GM23338 (cell line): ENCODE data around the gene PPFIA4. TPM values are rescaled to one million over a fixed set of nuclear protein-coding genes. Genes with fewer than 3 reads are reported as not detected.

Experiments used
- ATAC-seq: fragments of 200-7000 bp; cut with Tn5 transposase; 3 replicates; pipeline ENCODE4 v1.9.1; 2020
- DNase-seq: peaks from one replicate; pipeline ENCODE4 v3.0.0-alpha.2; 2015; ENCODE audit warnings: low spot score
- H2AFZ ChIP-seq: fragments of 200-600 bp; sonication (generic); 2 replicates; pipeline ENCODE4 v1.8.0; 2016; ENCODE audit warnings: antibody characterized with exemption, mild to moderate bottlenecking, moderate library complexity
- H3F3A ChIP-seq: fragments of 200-600 bp; sonication (generic); replicated peaks from 2 replicates; pipeline ENCODE4 v1.8.0; 2017; ENCODE audit warnings: antibody characterized with exemption, mixed run types, low read depth
- H3K27ac ChIP-seq: fragments of 200-600 bp; sonication (generic); 2 replicates; pipeline ENCODE4 v1.6.1; 2016; ENCODE audit warnings: low read depth
- H3K27me3 ChIP-seq: fragments of 200-600 bp; sonication (generic); 2 replicates; pipeline ENCODE4 v1.8.0; 2016; ENCODE audit warnings: mild to moderate bottlenecking, mixed run types, moderate library complexity; ENCODE audit not compliant: insufficient read depth
- H3K36me3 ChIP-seq: fragments of 200-600 bp; sonication (generic); 2 replicates; pipeline ENCODE4 v1.8.0; 2016; ENCODE audit warnings: mild to moderate bottlenecking; ENCODE audit not compliant: insufficient read depth
- H3K4me1 ChIP-seq: fragments of 200-600 bp; sonication (generic); 2 replicates; pipeline ENCODE4 v1.8.0; 2016; ENCODE audit warnings: mild to moderate bottlenecking, moderate library complexity; ENCODE audit not compliant: insufficient read depth
- H3K4me2 ChIP-seq: fragments of 200-600 bp; sonication (generic); 2 replicates; pipeline ENCODE4 v1.7.1; 2017; ENCODE audit warnings: mixed run types
- H3K4me3 ChIP-seq: fragments of 200-600 bp; sonication (generic); 2 replicates; pipeline ENCODE4 v1.6.1; 2016; ENCODE audit warnings: mixed run types
- H3K79me2 ChIP-seq: fragments of 200-600 bp; sonication (generic); replicated peaks from 2 replicates; pipeline ENCODE4 v1.8.0; 2017; ENCODE audit warnings: mild to moderate bottlenecking; ENCODE audit not compliant: insufficient read depth
- H3K9me2 ChIP-seq: fragments of 200-600 bp; sonication (generic); 2 replicates; pipeline ENCODE4 v1.8.0; 2017; ENCODE audit not compliant: insufficient read depth
- H4K20me1 ChIP-seq: fragments of 200-600 bp; sonication (generic); replicated peaks from 2 replicates; pipeline ENCODE4 v1.8.0; 2017; ENCODE audit warnings: mild to moderate bottlenecking; ENCODE audit not compliant: insufficient read depth
- H3K27ac Mint-ChIP-seq: 2 replicates; pipeline ENCODE4 v1.8.0; 2020; ENCODE audit warnings: inconsistent platforms, mild to moderate bottlenecking, moderate library complexity, mixed read lengths
- H3K27me3 Mint-ChIP-seq: 3 replicates; pipeline ENCODE4 v1.8.0; 2022; ENCODE audit warnings: low read depth, mild to moderate bottlenecking, moderate library complexity, mixed read lengths, inconsistent platforms; ENCODE audit not compliant: insufficient read depth, poor library complexity
- H3K36me3 Mint-ChIP-seq: 3 replicates; pipeline ENCODE4 v1.8.0; 2021; ENCODE audit warnings: low read depth, mild to moderate bottlenecking, inconsistent platforms, moderate library complexity, mixed read lengths
- H3K4me1 Mint-ChIP-seq: 3 replicates; pipeline ENCODE4 v1.8.0; 2020; ENCODE audit warnings: mild to moderate bottlenecking, inconsistent platforms, mixed read lengths
- H3K4me3 Mint-ChIP-seq: 3 replicates; pipeline ENCODE4 v1.8.0; 2021; ENCODE audit warnings: moderate library complexity, mild to moderate bottlenecking, inconsistent platforms, mixed read lengths
- H3K9me3 Mint-ChIP-seq: 3 replicates; pipeline ENCODE4 v1.8.0; 2020; ENCODE audit warnings: moderate library complexity, mild to moderate bottlenecking, inconsistent platforms, mixed read lengths
- CREB1 ChIP-seq: fragments of 250-450 bp; sonication (Bioruptor Pico); IDR thresholded peaks from 2 replicates; pipeline ENCODE4 v1.5.0; 2020; ENCODE audit warnings: low read depth, mild to moderate bottlenecking, moderate library complexity
- CTCF ChIP-seq, 2 experiments: fragments of 200-600 bp in 1 of 2; sonication (generic) in 1 of 2; conservative IDR thresholded peaks; 2 replicates each; pipeline versions ENCODE4 v1.5.1 to v1.6.1; 2016 to 2017; ENCODE audit warnings: antibody characterized with exemption in 2 of 2, low read depth in 2 of 2, mild to moderate bottlenecking in 2 of 2, moderate library complexity in 1 of 2
- ETS1 ChIP-seq: IDR thresholded peaks from 2 replicates; pipeline ENCODE4 v1.6.1; 2016; ENCODE audit warnings: antibody characterized with exemption
- EZH2phosphoT487 ChIP-seq: fragments of 200-600 bp; sonication (generic); IDR thresholded peaks from one replicate; pipeline ENCODE4 v1.8.1; 2018; ENCODE audit warnings: antibody characterized with exemption; ENCODE audit not compliant: unreplicated experiment
- JUNB ChIP-seq: IDR thresholded peaks from one replicate; pipeline ENCODE4 v1.6.1; 2016; ENCODE audit warnings: antibody characterized with exemption; ENCODE audit not compliant: unreplicated experiment
- POLR2AphosphoS5 ChIP-seq: IDR thresholded peaks from 2 replicates; pipeline ENCODE4 v1.6.1; 2016; ENCODE audit warnings: antibody characterized with exemption, low read depth
- STAT1 ChIP-seq: IDR thresholded peaks from one replicate; pipeline ENCODE4 v1.6.1; 2016; ENCODE audit warnings: antibody characterized with exemption; ENCODE audit not compliant: unreplicated experiment
- ZNF114 ChIP-seq: fragments of 250-450 bp; sonication (Bioruptor Pico); IDR thresholded peaks from 2 replicates; pipeline ENCODE4 v1.5.0; 2020; ENCODE audit warnings: mild to moderate bottlenecking, moderate library complexity
- ZNF462 ChIP-seq: fragments of 250-450 bp; sonication (Bioruptor Pico); IDR thresholded peaks from 2 replicates; pipeline ENCODE4 v1.5.0; 2020; ENCODE audit warnings: mild to moderate bottlenecking, moderate library complexity
- polyA plus RNA-seq: library from polyadenylated mRNA; unstranded; fragments of >200 nt; fragmentation: Nextera tagmentation; extraction: Ambion mirVana; gene quantifications from 2 replicates; pipeline ENCODE4 v1.2.1, GENCODE V29; 2016
- total RNA-seq: library from RNA; depleted of rRNA; stranded (reverse); fragments of >200 nt; shearing (Covaris generic); gene quantifications from 2 replicates; pipeline ENCODE4 v1.2.3, GENCODE V29; 2014

PPFIA4 gene
- total and polyA plus RNA-seq, 2 experiments from 2014 or later, result 1.3 to 7.6 TPM

- Mint-ChIP-seq H3K36me3 (no peaks in the 10 kb centered on the region), H3K9me3 (no peaks in the 10 kb centered on the region; the same call in 2 of the 3 replicates), H3K27ac (no peak overlapping the region), H3K4me3 (no peak overlapping the region), H3K4me1 (peaks cover 16% of the 10 kb centered on the region; the same call in 2 of the 3 replicates), H3K27me3 (no peaks in the 10 kb centered on the region)
- Histone ChIP-seq H3K36me3 (no peaks in the 10 kb centered on the region), H3K27ac (no peak overlapping the region), H3F3A (no peaks in the 10 kb centered on the region), H3K79me2 (no peaks in the 10 kb centered on the region), H3K4me1 (0 out of 2 replicates have a peak, but pooled peaks cover 9% of the 10 kb centered on the region), H3K4me2 (no peak overlapping the region), H2AFZ (no peak overlapping the region), H3K9me2 (0 out of 2 replicates have a peak, but pooled peaks cover 4% of the 10 kb centered on the region), H4K20me1 (no peaks in the 10 kb centered on the region), H3K27me3 (no peaks in the 10 kb centered on the region), H3K4me3 (no peak overlapping the region)
- DNase-seq (no peak), ATAC-seq (no peak)
- no peak for TF ChIP-seq EZH2phosphoT487
These were observed 35.2 kb upstream of the PPFIA4 start for GRCh38 chr1:202991112-202991511.

GRCh38 chr1:202994756-202995155 is 31.5 kb upstream of the PPFIA4 start:
- H3K79me2 ChIP-seq, result no peaks in the 10 kb centered on the region
- H3K27me3 Mint-ChIP-seq, result no peaks in the 10 kb centered on the region
- H3K36me3 ChIP-seq, result no peaks in the 10 kb centered on the region
- no peaks in the 10 kb centered on the region for H3K9me3 Mint-ChIP-seq
- no peak overlapping the region for H3K4me2 ChIP-seq
- DNase-seq (no peak), ATAC-seq (no peak)
- H3K9me2 ChIP-seq, result no peaks in the 10 kb centered on the region
- H3K4me3 Mint-ChIP-seq, result no peak overlapping the region
- no peaks in the 10 kb centered on the region for H3F3A ChIP-seq
- H3K27ac Mint-ChIP-seq, result no peak overlapping the region
- no peak overlapping the region for H2AFZ ChIP-seq
- no peak for TF ChIP-seq EZH2phosphoT487
- TF ChIP-seq CTCF (conservative IDR thresholded peaks at IDR 0.05; ENCODE audit: low read depth in 2 of 2), result no peak
- no peak for TF ChIP-seq CREB1 (CRISPR knock-in tag)
- no peak for TF ChIP-seq STAT1
- no peak for TF ChIP-seq ETS1
- no peak for TF ChIP-seq ZNF114
- no peak for TF ChIP-seq JUNB
- TF ChIP-seq ZNF462 (CRISPR knock-in tag), result no peak
- TF ChIP-seq POLR2AphosphoS5, result no peak
- peaks cover 14% of the 10 kb centered on the region; the same call in 2 of the 3 replicates for H3K4me1 Mint-ChIP-seq
- no peak overlapping the region for H3K27ac ChIP-seq
- H4K20me1 ChIP-seq, result no peaks in the 10 kb centered on the region
- no peaks in the 10 kb centered on the region for H3K27me3 ChIP-seq
- H3K4me3 ChIP-seq, result no peak overlapping the region
- H3K4me1 ChIP-seq, result 0 out of 2 replicates have a peak, but pooled peaks cover 9% of the 10 kb centered on the region
- no peaks in the 10 kb centered on the region for H3K36me3 Mint-ChIP-seq
